ENCODE results near the gene GPRASP2. TPM values are rescaled to one million over a fixed set of nuclear protein-coding genes. Genes with fewer than 3 reads are reported as not detected.
"Not testable (repeated sequence)": the region's sequence is repeated elsewhere in the genome, so short reads cannot be mapped to it uniquely, and the experiment has no call there.

GPRASP2 gene
- total RNA-seq (10 to 100 TPM in 4 of 7 donors, 1 to 10 TPM in 3; 6.9 to 14.5 (median 10.3) TPM), polyA plus RNA-seq (1 to 10 TPM; 1.7 to 4.4 (median 2.0) TPM)
- long read RNA-seq, donor 1, partial matches to known transcripts, result 0 of 1 reads
- long read RNA-seq, donor 1, other reads (novel, unspliced or antisense), result 0 of 1 reads
- long read RNA-seq, donor 2, partial matches to known transcripts, result 0 of 1 reads
- long read RNA-seq, donor 2, other reads (novel, unspliced or antisense), result 0 of 1 reads

- intact Hi-C loops (cut with DNase I; ENCODE audit: low total_unique reads), result loop anchor here (10.0 kb wide), 1 partner anchor 58 kb away; the partner anchor contains the start of gene GPRASP1
- H3K9me3 ChIP-seq, result no peaks in the 10 kb centered on the region
- H3K4me1 ChIP-seq, result peaks cover 0 to 8% (median 0%) of the 10 kb centered on the region in 6 donors
- H3K4me3 ChIP-seq, result peak within 1 kb of the TSS; percentile 24 to 72 (median 44)
- H3K36me3 ChIP-seq, result no peaks in the 10 kb centered on the region
- H3K27me3 ChIP-seq (replicated peaks in 1 of 7), result peaks cover 0 to 19% (median 11%) of the 10 kb centered on the region in 7 donors
- DNase-seq, result peak; percentile 84
- no peak for TF ChIP-seq CTCF (IDR thresholded peaks at IDR 0.05 in 8 of 11, conservative IDR thresholded peaks at IDR 0.05 in 3 of 11)
- TF ChIP-seq POLR2AphosphoS5 (IDR thresholded peaks at IDR 0.05), result peak in 2 of 3 donors; percentile 62 to 65
- no peak for TF ChIP-seq POLR2A (IDR thresholded peaks at IDR 0.05)
- WGBS, 5 donors, result 0 to 45% (median 1%) methylated on average over 8 to 68 of the region's 68 CpGs
- H3K27ac ChIP-seq, result peak within 1 kb of the TSS in 7 of 8 donors; percentile 63 to 79 (median 75)
Observed at GRCh38 chrX:102712216-102712966, at the start of gene GPRASP2. TSS of gene GPRASP2 (plus strand) at chrX:102712448. CDS start at chrX:102714870, 2,422 bp downstream.

- H3K4me1 ChIP-seq; H3K27ac ChIP-seq; H3K4me3 ChIP-seq; H3K36me3 ChIP-seq; H3K27me3 ChIP-seq (replicated peaks in 1 of 7); DNase-seq; intact Hi-C loops (cut with DNase I; ENCODE audit: low total_unique reads): not testable (repeated sequence)
- peaks cover 0 to 38% (median 3%) of the 10 kb centered on the region in 8 donors for H3K9me3 ChIP-seq
- WGBS, 5 donors, result 82 to 99% (median 94%) methylated on average over 4 of the region's 4 CpGs
Observed at GRCh38 chrX:102663820-102664219, 48.4 kb upstream of the GPRASP2 start.

- intact Hi-C loops (cut with DNase I; ENCODE audit: low total_unique reads); H3K4me3 ChIP-seq; H3K27me3 ChIP-seq (replicated peaks in 1 of 7); DNase-seq; H3K27ac ChIP-seq; H3K4me1 ChIP-seq; H3K36me3 ChIP-seq: not testable (repeated sequence)
- peaks cover 0 to 38% (median 3%) of the 10 kb centered on the region in 8 donors for H3K9me3 ChIP-seq
- WGBS, 5 donors, result 85 to 100% (median 94%) methylated on average over 1 of the region's 1 CpG
Observed at GRCh38 chrX:102667034-102667433, 45.2 kb upstream of the GPRASP2 start.

- Histone ChIP-seq H3K27me3 (replicated peaks in 1 of 7) (no peaks in the 10 kb centered on the region), H3K27ac (no peak overlapping the region), H3K9me3 (peaks cover 0 to 29% (median 1%) of the 10 kb centered on the region in 8 donors), H3K4me1 (no peaks in the 10 kb centered on the region), H3K4me3 (no peak overlapping the region), H3K36me3 (peaks cover 0 to 4% (median 0%) of the 10 kb centered on the region in 6 donors)
- TF ChIP-seq POLR2A (IDR thresholded peaks at IDR 0.05), result no peak
- TF ChIP-seq POLR2AphosphoS5 (IDR thresholded peaks at IDR 0.05), result no peak
- no peak for TF ChIP-seq CTCF (IDR thresholded peaks at IDR 0.05 in 8 of 11, conservative IDR thresholded peaks at IDR 0.05 in 3 of 11)
- no peak for DNase-seq
- intact Hi-C loops (cut with DNase I; ENCODE audit: low total_unique reads), result no loop called here
- WGBS, 5 donors, result 73 to 94% (median 84%) methylated on average over 2 to 4 of the region's 4 CpGs; no CpG with 5 or more reads in 1 of the 5 donors
Observed at GRCh38 chrX:102669526-102669925, 42.7 kb upstream of the GPRASP2 start.

- peaks cover 0 to 4% (median 0%) of the 10 kb centered on the region in 6 donors for H3K36me3 ChIP-seq
- H3K4me3 ChIP-seq, result no peak overlapping the region
- peaks cover 0 to 7% (median 0%) of the 10 kb centered on the region in 8 donors for H3K9me3 ChIP-seq
- intact Hi-C loops (cut with DNase I; ENCODE audit: low total_unique reads), result no loop called here
- no peak for DNase-seq
- no peaks in the 10 kb centered on the region for H3K27me3 ChIP-seq (replicated peaks in 1 of 7)
- no peaks in the 10 kb centered on the region for H3K4me1 ChIP-seq
- H3K27ac ChIP-seq, result no peak overlapping the region
- TF ChIP-seq POLR2AphosphoS5 (IDR thresholded peaks at IDR 0.05), result no peak
- 38 to 83% (median 71%) methylated on average over 3 of the region's 3 CpGs for WGBS, 5 donors
Observed at GRCh38 chrX:102672856-102673255, 39.4 kb upstream of the GPRASP2 start.

GRCh38 chrX:102677479-102677878 lies 34.8 kb upstream of the GPRASP2 start:
- H3K4me1 ChIP-seq; intact Hi-C loops (cut with DNase I; ENCODE audit: low total_unique reads); H3K27me3 ChIP-seq (replicated peaks in 1 of 7); DNase-seq; H3K27ac ChIP-seq; H3K36me3 ChIP-seq; H3K4me3 ChIP-seq: not testable (repeated sequence)
- WGBS, 5 donors, result 62 to 100% (median 91%) methylated on average over 1 of the region's 1 CpG
- peaks cover 8 to 29% (median 21%) of the 10 kb centered on the region in 8 donors for H3K9me3 ChIP-seq
